Left ventricle myocardium inferior (tissue), 1 donor: Measurements from ENCODE around the gene SHISA5. TPM values are rescaled to one million over a fixed set of nuclear protein-coding genes. Genes with fewer than 3 reads are reported as not detected.
A peak's percentile ranks its signal among the peaks of the same experiment; 100 is the strongest.
"Not testable (repeated sequence)": the region's sequence is repeated elsewhere in the genome, so short reads cannot be mapped to it uniquely, and the experiment has no call there.

ENCODE experiments used
- DNase-seq: peaks from one replicate; pipeline ENCODE4 v3.0.0-alpha.2; 2020
- H3K27ac ChIP-seq: fragments of 200-600 bp; replicated peaks from 2 replicates; pipeline ENCODE4 v1.8.0; 2021
- H3K27me3 ChIP-seq: fragments of 200-600 bp; 2 replicates; pipeline ENCODE4 v1.8.0; 2021; ENCODE audit warnings: low read depth
- H3K36me3 ChIP-seq: fragments of 200-600 bp; 2 replicates; pipeline ENCODE4 v1.8.0; 2021
- H3K4me1 ChIP-seq: fragments of 200-600 bp; 2 replicates; pipeline ENCODE4 v1.8.0; 2021
- H3K4me3 ChIP-seq: fragments of 200-600 bp; 2 replicates; pipeline ENCODE4 v1.8.0; 2021; ENCODE audit warnings: mild to moderate bottlenecking, moderate library complexity
- H3K9me3 ChIP-seq: fragments of 200-600 bp; replicated peaks from 2 replicates; pipeline ENCODE4 v1.8.0; 2021
- CTCF ChIP-seq: fragments of 200-600 bp; IDR thresholded peaks from 2 replicates; pipeline ENCODE4 v1.8.0; 2021; ENCODE audit warnings: antibody characterized with exemption, mild to moderate bottlenecking, borderline replicate concordance
- intact Hi-C: fragments of 100-400 bp; cut with micrococcal nuclease; formaldehyde crosslinking; loops from one replicate; pipeline ENCODE4 v1.11.0; 2022
- total RNA-seq: library from RNA; stranded (reverse); fragmentation: NEBNext Ultra II Directional; extraction: Animal tissue kit (Norgen Biotek cat#: 25700); gene quantifications from one replicate; pipeline ENCODE4 v1.2.1, GENCODE V29; 2021
- donor health status: DM: no; HTN: yes; CAD: no; lungs with severe emphysema.

SHISA5 gene
- total RNA-seq, 1 donor from 2014 or later, result 47.3 TPM

- TF ChIP-seq CTCF, result no peak
- no peaks in the 10 kb centered on the region for H3K4me1 ChIP-seq
- intact Hi-C loops, result no loop called here
- H3K27ac ChIP-seq, result no peak overlapping the region
- no peaks in the 10 kb centered on the region for H3K27me3 ChIP-seq
- DNase-seq, result no peak
- H3K36me3 ChIP-seq, result no peaks in the 10 kb centered on the region
- no peaks in the 10 kb centered on the region for H3K9me3 ChIP-seq
- no peak overlapping the region for H3K4me3 ChIP-seq
Measured at GRCh38 chr3:48486952-48487351, 17.0 kb downstream of the SHISA5 start.

GRCh38 chr3:48482822-48483221, 21.2 kb downstream of the SHISA5 start:
- intact Hi-C loops, H3K4me3 ChIP-seq, H3K27ac ChIP-seq, DNase-seq, H3K36me3 ChIP-seq, H3K27me3 ChIP-seq, H3K9me3 ChIP-seq: not testable (repeated sequence)
- H3K4me1 ChIP-seq, result peaks cover 14% of the 10 kb centered on the region

GRCh38 chr3:48480891-48481290, 23.1 kb downstream of the SHISA5 start:
- H3K9me3 ChIP-seq, H3K27me3 ChIP-seq, intact Hi-C loops, H3K36me3 ChIP-seq, H3K27ac ChIP-seq, H3K4me3 ChIP-seq, DNase-seq: not testable (repeated sequence)
- H3K4me1 ChIP-seq, result peaks cover 26% of the 10 kb centered on the region

- Histone ChIP-seq H3K4me1 (peaks cover 26% of the 10 kb centered on the region), H3K9me3 (no peaks in the 10 kb centered on the region), H3K36me3 (no peaks in the 10 kb centered on the region), H3K27ac (peak overlapping the region; percentile 72), H3K27me3 (no peaks in the 10 kb centered on the region), H3K4me3 (no peak overlapping the region)
- TF ChIP-seq CTCF, result no peak
- no peak for DNase-seq
- intact Hi-C loops, result no loop called here
Measured at GRCh38 chr3:48478626-48479555, 25.1 kb downstream of the SHISA5 start.

- no peak for TF ChIP-seq CTCF
Measured at GRCh38 chr3:48477959-48478520, 25.9 kb downstream of the SHISA5 start.

GRCh38 chr3:48476426-48477053, 27.4 kb downstream of the SHISA5 start:
- intact Hi-C loops, result no loop called here

More at GRCh38 chr3:48477959-48478520, 25.9 kb downstream of the SHISA5 start:
- no peaks in the 10 kb centered on the region for H3K36me3 ChIP-seq
- intact Hi-C loops, result no loop called here
- H3K4me3 ChIP-seq, result no peak overlapping the region
- H3K9me3 ChIP-seq, result no peaks in the 10 kb centered on the region
- peaks cover 35% of the 10 kb centered on the region for H3K4me1 ChIP-seq
- H3K27me3 ChIP-seq, result no peaks in the 10 kb centered on the region
- peak overlapping the region; percentile 72 for H3K27ac ChIP-seq
- DNase-seq, result no peak

More at GRCh38 chr3:48476426-48477053, 27.4 kb downstream of the SHISA5 start:
- no peak overlapping the region for H3K4me3 ChIP-seq
- DNase-seq, result no peak
- H3K27ac ChIP-seq, result peak overlapping the region; percentile 72
- peaks cover 50% of the 10 kb centered on the region for H3K4me1 ChIP-seq
- no peaks in the 10 kb centered on the region for H3K9me3 ChIP-seq
- no peak for TF ChIP-seq CTCF
- H3K36me3 ChIP-seq, result no peaks in the 10 kb centered on the region
- no peaks in the 10 kb centered on the region for H3K27me3 ChIP-seq
